GM12878 (cell line): ENCODE results near the gene CTNNA3. TPM values are rescaled to one million over a fixed set of nuclear protein-coding genes. Genes with fewer than 3 reads are reported as not detected.

Source experiments
- ATAC-seq: fragments of 200-7000 bp; cut with Tn5 transposase; 3 replicates; pipeline ENCODE4 v1.9.1; 2020; ENCODE audit warnings: mild to moderate bottlenecking, moderate library complexity
- BruUV-seq: library from RNA; stranded (reverse); fragments of 400-500 nt; replicated peaks from 2 replicates; lab custom pipeline; 2021; lab: Mats Ljungman, UMichigan
- CTCF ChIA-PET: fragments of 300-600 bp; sonication (Branson Sonifier 250); formaldehyde crosslinking; extraction: SDS; loops from one replicate; lab custom pipeline; 2021; ENCODE audit warnings: inconsistent platforms; lab: Yijun Ruan, JAX
- POLR2A ChIA-PET: fragments of 350-600 bp; formaldehyde crosslinking; extraction: SDS; loops from one replicate; lab custom pipeline; 2021; ENCODE audit warnings: inconsistent platforms; lab: Charles Lee
- RAD21 ChIA-PET: fragments of 300-600 bp; sonication (Branson Sonifier 250); formaldehyde crosslinking; loops from one replicate; lab custom pipeline; 2023; ENCODE audit warnings: antibody characterized with exemption; ENCODE audit not compliant: unreplicated experiment; lab: Charles Lee
- SMC1A ChIA-PET: fragments of 300-600 bp; sonication (Branson Sonifier 250); formaldehyde crosslinking; loops from one replicate; lab custom pipeline; 2023; ENCODE audit not compliant: unreplicated experiment, uncharacterized antibody; lab: Charles Lee
- DNase-seq: peaks from one replicate; pipeline ENCODE4 v3.0.0-alpha.2; 2011; ENCODE audit warnings: low read depth, low spot score
- FAIRE-seq: peaks from 3 replicates; lab custom pipeline; 2011; peaks lifted over from hg19 to GRCh38; lab: Jason Lieb, UNC
- H2AFZ ChIP-seq: 2 replicates; pipeline ENCODE4 v1.6.0; 2011; ENCODE audit warnings: low read depth, low read length, control low read depth; ENCODE audit not compliant: control insufficient read depth
- H3K27ac ChIP-seq: 2 replicates; pipeline ENCODE4 v1.5.1; 2011; ENCODE audit warnings: control low read depth; ENCODE audit not compliant: control insufficient read depth, insufficient read depth
- H3K27me3 ChIP-seq, 2 experiments: replicated peaks in 1 of 2; 2 replicates each; pipeline versions ENCODE4 v1.6.0 to v1.6.1; 2011; ENCODE audit warnings: low read length in 1 of 2; ENCODE audit not compliant: control insufficient read depth in 2 of 2, insufficient read depth in 2 of 2
- H3K36me3 ChIP-seq, 2 experiments: 2 replicates each; pipeline ENCODE4 v1.5.1; 2011; ENCODE audit warnings: low read length in 1 of 2; ENCODE audit not compliant: control insufficient read depth in 2 of 2, insufficient read depth in 2 of 2
- H3K4me1 ChIP-seq: 2 replicates; pipeline ENCODE4 v1.6.1; 2011; ENCODE audit warnings: mild to moderate bottlenecking, low read length, moderate library complexity, mixed read lengths; ENCODE audit not compliant: control insufficient read depth, insufficient read depth
- H3K4me2 ChIP-seq: 2 replicates; pipeline ENCODE4 v1.6.0; 2011; ENCODE audit warnings: control low read depth; ENCODE audit not compliant: control insufficient read depth, insufficient read depth
- H3K4me3 ChIP-seq: fragments of 200-600 bp; sonication (generic); 2 replicates; pipeline ENCODE4 v1.5.1; 2016
- H3K79me2 ChIP-seq: 2 replicates; pipeline ENCODE4 v1.6.0; 2011; ENCODE audit warnings: low read length; ENCODE audit not compliant: control insufficient read depth, insufficient read depth
- H3K9ac ChIP-seq: 2 replicates; pipeline ENCODE4 v1.8.0; 2011; ENCODE audit warnings: low read length, control low read depth, mixed read lengths; ENCODE audit not compliant: control insufficient read depth, insufficient read depth
- H3K9me3 ChIP-seq: replicated peaks from 3 replicates; pipeline ENCODE4 v1.5.1; 2011; ENCODE audit warnings: mild to moderate bottlenecking, low read length; ENCODE audit not compliant: control insufficient read depth, insufficient read depth
- H4K20me1 ChIP-seq: 2 replicates; pipeline ENCODE4 v1.6.0; 2011; ENCODE audit not compliant: control insufficient read depth, insufficient read depth
- BACH1 ChIP-seq: fragments of 450-650 bp; IDR thresholded peaks from 2 replicates; pipeline ENCODE4 v1.6.1; 2017; ENCODE audit warnings: mild to moderate bottlenecking, borderline replicate concordance
- EGR1 ChIP-seq, 2 experiments: IDR thresholded peaks; 1 replicate in 1 of 2; 2 replicates in 1 of 2; pipeline ENCODE4 v1.6.1; 2011 to 2012; ENCODE audit warnings: low read depth in 2 of 2, low read length in 2 of 2, borderline replicate concordance in 1 of 2, mild to moderate bottlenecking in 1 of 2, moderate library complexity in 1 of 2
- GABPA ChIP-seq: IDR thresholded peaks from 2 replicates; pipeline ENCODE4 v1.6.1; 2014; ENCODE audit warnings: antibody characterized with exemption, low read depth, mild to moderate bottlenecking, inconsistent platforms
- IKZF2 ChIP-seq, 2 experiments: fragments of 450-650 bp; IDR thresholded peaks; 2 replicates each; pipeline ENCODE4 v1.6.1; 2017; ENCODE audit warnings: mild to moderate bottlenecking in 2 of 2, moderate library complexity in 2 of 2
- RELA ChIP-seq: fragments of 450-650 bp; IDR thresholded peaks from 2 replicates; pipeline ENCODE4 v1.8.0; 2014; ENCODE audit warnings: borderline replicate concordance; ENCODE audit not compliant: partially characterized antibody
- WGBS: methylation state at CpG from one replicate; pipeline ENCODE4 v1.1.6; 2016; ENCODE audit warnings: low lambda C conversion rate; ENCODE audit not compliant: insufficient replicate concordance, insufficient coverage; ENCODE audit errors: missing lambda C conversion rate; 5-methylcytosine and 5-hydroxymethylcytosine counted together
- in situ Hi-C: fragments of 300-500 bp; cut with MboI; formaldehyde crosslinking; loops from 9 replicates; pipeline ENCODE4 v1.14.3; 2018; ENCODE audit warnings: mixed read lengths
- intact Hi-C: fragments of 100-400 bp; cut with micrococcal nuclease; formaldehyde crosslinking; loops from one replicate; pipeline ENCODE4 v1.14.2; 2022; ENCODE audit not compliant: unreplicated experiment
- polyA plus RNA-seq, 11 experiments: library from polyadenylated mRNA; depleted of rRNA in 4 of 11; unstranded in 6 of 11; stranded (reverse) in 5 of 11; fragments of >200 nt; fragmentation: Nextera tagmentation in 4 of 11; fragmentation: Illumina TruSeq in 1 of 11; extraction: Ambion mirVana in 4 of 11; extraction: Trizol in 1 of 11; gene quantifications; 1 replicate in 1 of 11; 2 replicates in 10 of 11; pipeline versions ENCODE4 v1.2.1 to v1.2.3, GENCODE V29; 2011 to 2016; ENCODE audit warnings: inconsistent platforms in 2 of 11, missing spikeins in 2 of 11, low read depth in 1 of 11
- total RNA-seq, 4 experiments: library from RNA; depleted of rRNA in 3 of 4; stranded (reverse); fragments of >200 nt in 3 of 4; fragmentation: Illumina TruSeq in 1 of 4; extraction: Trizol in 1 of 4; gene quantifications; 2 replicates each; pipeline versions ENCODE4 v1.2.1 to v1.2.3, GENCODE V29; 2013 to 2021
- TF ChIP-seq, protein P1 (sequence below): IDR thresholded peaks from 2 replicates; pipeline ENCODE4 v1.6.1; 2012; ENCODE audit warnings: low read depth, low read length, improper control_type of control experiment
- TF ChIP-seq, protein P2 (sequence below): fragments of 450-650 bp; IDR thresholded peaks from 2 replicates; pipeline ENCODE4 v1.6.1; 2017; ENCODE audit warnings: low read depth, mild to moderate bottlenecking, moderate library complexity

CTNNA3 gene
- total and polyA plus RNA-seq, 10 of the 15 experiments (the other 5 are each of a cell fraction or from before 2014, with no cell fraction given): under 0.01 to 4.5 (median 0.22) TPM; not detected in 2

DNA sequence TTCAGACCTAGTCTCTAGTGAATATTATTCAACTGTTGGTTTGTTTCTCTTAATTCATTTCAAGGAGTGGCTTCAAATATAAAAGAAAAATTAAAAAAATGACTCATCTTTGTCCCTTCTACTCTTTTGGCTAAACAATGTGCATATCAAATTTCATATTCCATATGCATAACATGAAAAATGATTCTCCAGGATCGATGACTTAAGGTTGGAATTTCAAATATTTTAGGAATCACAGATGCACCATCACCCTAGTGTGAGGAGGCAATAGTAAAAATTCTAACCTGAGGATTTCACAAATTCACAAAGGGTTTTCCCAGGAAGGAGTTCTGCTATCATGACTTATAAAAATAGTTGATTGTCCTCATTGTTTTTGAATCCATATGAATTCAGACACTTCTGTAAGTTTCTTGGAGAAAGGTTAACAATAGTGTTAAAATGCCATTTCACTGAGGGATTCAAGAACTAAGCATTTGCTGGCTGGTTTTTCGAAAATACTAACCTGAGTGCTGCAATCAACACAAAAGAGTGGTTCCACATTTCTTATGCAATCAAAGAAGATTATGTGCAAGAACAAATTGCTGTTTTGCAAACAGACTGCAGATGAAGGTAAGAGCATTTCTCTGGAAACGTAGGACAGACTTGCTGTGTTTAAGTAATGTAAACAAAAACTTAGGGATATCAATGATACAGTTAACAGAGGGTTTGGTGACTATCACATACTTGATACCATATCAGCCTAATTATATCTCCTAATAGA lies 1317.7 kb downstream of the CTNNA3 start:
- Histone ChIP-seq H3K9me3 (no peaks in the 10 kb centered on the region), H3K27me3 (no peaks in the 10 kb centered on the region), H3K36me3 (no peaks in the 10 kb centered on the region), H3K4me1 (no peaks in the 10 kb centered on the region), H3K9ac (no peak overlapping the region), H2AFZ (no peak overlapping the region), H3K4me2 (no peak overlapping the region), H3K4me3 (no peak overlapping the region), H3K79me2 (no peaks in the 10 kb centered on the region), H4K20me1 (no peaks in the 10 kb centered on the region), H3K27ac (no peak overlapping the region)
- ChIA-PET SMC1A (no interaction called here), POLR2A (no interaction called here), CTCF (no interaction called here), RAD21 (no interaction called here)
- BruUV-seq: no TSS peak
- DNase-seq: no peak
- TF ChIP-seq RELA (no peak), GABPA (no peak)
- TF ChIP-seq, protein P1, sequence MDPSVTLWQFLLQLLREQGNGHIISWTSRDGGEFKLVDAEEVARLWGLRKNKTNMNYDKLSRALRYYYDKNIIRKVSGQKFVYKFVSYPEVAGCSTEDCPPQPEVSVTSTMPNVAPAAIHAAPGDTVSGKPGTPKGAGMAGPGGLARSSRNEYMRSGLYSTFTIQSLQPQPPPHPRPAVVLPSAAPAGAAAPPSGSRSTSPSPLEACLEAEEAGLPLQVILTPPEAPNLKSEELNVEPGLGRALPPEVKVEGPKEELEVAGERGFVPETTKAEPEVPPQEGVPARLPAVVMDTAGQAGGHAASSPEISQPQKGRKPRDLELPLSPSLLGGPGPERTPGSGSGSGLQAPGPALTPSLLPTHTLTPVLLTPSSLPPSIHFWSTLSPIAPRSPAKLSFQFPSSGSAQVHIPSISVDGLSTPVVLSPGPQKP: no peak
- no peak for FAIRE-seq
- intact Hi-C loops: no loop called here
- no peak for ATAC-seq
- in situ Hi-C loops: no loop called here
- WGBS: 0% methylated on average over 3 of the region's 3 CpGs

DNA sequence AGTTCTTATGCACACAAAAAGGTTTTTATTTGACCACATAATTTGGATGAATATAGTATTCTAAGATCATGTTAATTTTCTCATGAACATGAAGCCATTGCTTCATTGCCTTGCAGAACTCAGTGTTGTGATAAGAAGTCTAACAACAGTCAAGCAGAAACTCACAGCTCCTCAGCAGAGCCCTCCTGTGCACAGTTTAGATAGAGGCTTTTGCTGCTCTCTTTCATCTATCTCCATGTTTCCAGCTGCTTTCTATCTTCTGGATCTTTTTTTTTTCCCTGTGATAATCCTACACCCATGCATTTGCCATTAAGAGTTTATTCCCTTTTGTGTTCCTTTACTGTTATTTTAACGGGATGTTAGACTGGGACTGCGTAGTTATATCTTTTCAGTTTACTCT lies 1327.8 kb downstream of the CTNNA3 start:
- WGBS: 59% methylated on average over 2 of the region's 2 CpGs
- ATAC-seq (no peak), DNase-seq (no peak), FAIRE-seq (no peak)
- POLR2A ChIA-PET: no interaction called here
- no peak overlapping the region for H3K4me3 ChIP-seq
- H3K79me2 ChIP-seq: no peaks in the 10 kb centered on the region
- SMC1A ChIA-PET: no interaction called here
- no peak overlapping the region for H2AFZ ChIP-seq
- no peak overlapping the region for H3K9ac ChIP-seq
- H3K36me3 ChIP-seq: no peaks in the 10 kb centered on the region
- no peaks in the 10 kb centered on the region for H4K20me1 ChIP-seq
- CTCF ChIA-PET: no interaction called here
- in situ Hi-C loops (no loop called here), intact Hi-C loops (no loop called here)
- no peak for TF ChIP-seq BACH1
- TF ChIP-seq IKZF2 (IDR thresholded peaks at IDR 0.05): no peak
- TF ChIP-seq EGR1 (IDR thresholded peaks at IDR 0.05; ENCODE audit: borderline replicate concordance in 1 of 2, low read depth in 2 of 2, low read length in 2 of 2): no peak
- TF ChIP-seq, protein P2, sequence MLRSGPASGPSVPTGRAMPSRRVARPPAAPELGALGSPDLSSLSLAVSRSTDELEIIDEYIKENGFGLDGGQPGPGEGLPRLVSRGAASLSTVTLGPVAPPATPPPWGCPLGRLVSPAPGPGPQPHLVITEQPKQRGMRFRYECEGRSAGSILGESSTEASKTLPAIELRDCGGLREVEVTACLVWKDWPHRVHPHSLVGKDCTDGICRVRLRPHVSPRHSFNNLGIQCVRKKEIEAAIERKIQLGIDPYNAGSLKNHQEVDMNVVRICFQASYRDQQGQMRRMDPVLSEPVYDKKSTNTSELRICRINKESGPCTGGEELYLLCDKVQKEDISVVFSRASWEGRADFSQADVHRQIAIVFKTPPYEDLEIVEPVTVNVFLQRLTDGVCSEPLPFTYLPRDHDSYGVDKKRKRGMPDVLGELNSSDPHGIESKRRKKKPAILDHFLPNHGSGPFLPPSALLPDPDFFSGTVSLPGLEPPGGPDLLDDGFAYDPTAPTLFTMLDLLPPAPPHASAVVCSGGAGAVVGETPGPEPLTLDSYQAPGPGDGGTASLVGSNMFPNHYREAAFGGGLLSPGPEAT: no peak
- no peak overlapping the region for H3K4me2 ChIP-seq
- RAD21 ChIA-PET: no interaction called here
- H3K27ac ChIP-seq: no peak overlapping the region
- no peaks in the 10 kb centered on the region for H3K27me3 ChIP-seq
- no TSS peak for BruUV-seq
- H3K9me3 ChIP-seq: no peaks in the 10 kb centered on the region
- H3K4me1 ChIP-seq: no peaks in the 10 kb centered on the region
